ENCODE data around the gene UQCRH.

Gene UQCRH

GRCh38 chr1:46301808-46302640 is 1.5 kb upstream of the UQCRH start (continued):
- TF ChIP-seq PATZ1 (tag by site-specific recombination; IDR thresholded peaks at IDR 0.05) (peak; percentile 91), ZNF560 (tag by site-specific recombination; IDR thresholded peaks at IDR 0.05; ENCODE audit: borderline replicate concordance) (no peak), ZNF426 (tag by site-specific recombination; IDR thresholded peaks at IDR 0.05) (no peak), KLF1 (tag by site-specific recombination; IDR thresholded peaks at IDR 0.05) (no peak; the same call in none of the 2 replicates), SETDB1 (IDR thresholded peaks at IDR 0.05; ENCODE audit: insufficient read length, low read length) (no peak), ZBTB26 (tag by site-specific recombination; optimal IDR thresholded peaks at IDR 0.05) (no peak), ZNF423 (tag by site-specific recombination; IDR thresholded peaks at IDR 0.05) (no peak; the same call in 1 of the 2 replicates), KLF7 (tag by site-specific recombination; IDR thresholded peaks at IDR 0.05; ENCODE audit: borderline replicate concordance) (peak; percentile 76), ZNF138 (tag by site-specific recombination; IDR thresholded peaks at IDR 0.05; ENCODE audit: borderline replicate concordance) (no peak), ZNF692 (tag by site-specific recombination; IDR thresholded peaks at IDR 0.05) (peak; percentile 61; the same call in 1 of the 2 replicates), ZNF843 (tag by site-specific recombination; IDR thresholded peaks at IDR 0.05) (peak; percentile 39; the same call in 1 of the 2 replicates), ZNF555 (tag by site-specific recombination; conservative IDR thresholded peaks at IDR 0.05) (no peak), ZNF621 (tag by site-specific recombination; IDR thresholded peaks at IDR 0.05) (no peak), ZNF596 (tag by site-specific recombination; IDR thresholded peaks at IDR 0.05) (no peak), ZNF280D (tag by site-specific recombination; IDR thresholded peaks at IDR 0.05) (no peak), ZNF645 (tag by site-specific recombination; IDR thresholded peaks at IDR 0.05) (no peak), MZF1 (tag by site-specific recombination; IDR thresholded peaks at IDR 0.05; ENCODE audit: borderline replicate concordance) (no peak), OSR2 (tag by site-specific recombination; IDR thresholded peaks at IDR 0.05) (no peak), ZNF518A (tag by site-specific recombination; conservative IDR thresholded peaks at IDR 0.05; ENCODE audit: low read depth) (no peak), ZNF701 (tag by site-specific recombination; IDR thresholded peaks at IDR 0.05) (no peak), GFI1B (tag by site-specific recombination; IDR thresholded peaks at IDR 0.05) (no peak), INSM2 (tag by site-specific recombination; IDR thresholded peaks at IDR 0.05) (no peak)
